Measurements from ENCODE around the gene GABRR1. TPM values are rescaled to one million over a fixed set of nuclear protein-coding genes. Genes with fewer than 3 reads are reported as not detected.

The GABRR1 gene
- total and polyA plus RNA-seq, 2 donors (not counting 3 experiments of a cell fraction or from before 2014, with no cell fraction given) = not detected

GRCh38 chr6:89145956-89146717 lies 71.0 kb downstream of the GABRR1 start, which contains the start of gene PM20D2:
PM20D2 (plus strand) TSS chr6:89146055; CDS start chr6:89146145, 90 bp downstream.
- FAIRE-seq (peak; percentile 18), DNase-seq (ENCODE audit: low read depth, low spot score) (peak; percentile 63)
- no peaks in the 10 kb centered on the region for H4K20me1 ChIP-seq (replicated peaks; ENCODE audit: control insufficient read depth, extremely low read depth, insufficient read depth, low read length)
- H3K4me3 ChIP-seq (replicated peaks in 1 of 3; ENCODE audit: insufficient read depth in 1 of 3, low read depth in 1 of 3, low read length in 3 of 3) = peak within 1 kb of the TSS; percentile 52 to 83 (median 79)
- ChIA-PET CTCF (interaction anchor here (1.3 to 2.7 kb wide), 7 partner anchors 9 to 286 kb away, joined by 3 to 18 read pairs (median 3); partner anchors contain the start of genes ANKRD6 and RNGTT), POLR2A (interaction anchor here (1.2 to 2.0 kb wide), 3 partner anchors 8 to 206 kb away, joined by 3 to 7 read pairs (median 4); partner anchors contain the start of genes PNRC1 and UBE2J1)
- no peaks in the 10 kb centered on the region for H3K9me1 ChIP-seq (replicated peaks; ENCODE audit: control insufficient read depth, extremely low read depth, insufficient read depth, low read length)
- BruUV-seq (replicated peaks) = TSS peak; percentile 64
- H3K4me2 ChIP-seq (ENCODE audit: insufficient read depth, low read length) = peak within 1 kb of the TSS; percentile 62
- dilution Hi-C loops (cut with MboI; ENCODE audit: extremely low pct_ligation_motif_present, low sequenced_read_pairs) (no loop called here), intact Hi-C loops (cut with micrococcal nuclease) (loop anchor here (1.0 to 5.0 kb wide), 4 partner anchors 66 to 206 kb away; partner anchors contain the start of genes PNRC1, RNGTT and UBE2J1)
- H3K27ac ChIP-seq (ENCODE audit: insufficient read depth, low read depth, low read length) = peak within 1 kb of the TSS; percentile 72
- H3K36me3 ChIP-seq (ENCODE audit: control insufficient read depth in 2 of 2, extremely low read depth in 1 of 2, insufficient read depth in 2 of 2, low read length in 2 of 2) = no peaks in the 10 kb centered on the region
- H3K27me3 ChIP-seq (ENCODE audit: control insufficient read depth in 2 of 2, insufficient read depth in 2 of 2, low read length in 2 of 2) = peaks cover 5 to 7% of the 10 kb centered on the region in 2 experiments
- peak within 1 kb of the TSS; percentile 81 for H3K9ac ChIP-seq (replicated peaks; ENCODE audit: extremely low read depth, insufficient read depth, low read length)
- peaks cover 4% of the 10 kb centered on the region for H3K79me2 ChIP-seq (ENCODE audit: control insufficient read depth, insufficient read depth, low read length)
- H3K9me3 ChIP-seq (replicated peaks; ENCODE audit: control insufficient read depth, insufficient read depth, low read length) = no peaks in the 10 kb centered on the region
- H3K4me1 ChIP-seq (ENCODE audit: control insufficient read depth, extremely low read depth, insufficient read depth, low read length) = peaks cover 10% of the 10 kb centered on the region
- TF ChIP-seq MAX (IDR thresholded peaks at IDR 0.05; ENCODE audit: insufficient read depth, insufficient read length) (peak; percentile 43), EZH2 (IDR thresholded peaks at IDR 0.05; ENCODE audit: borderline replicate concordance, low read depth, low read length, severe bottlenecking) (no peak), POLR2A (IDR thresholded peaks at IDR 0.05; ENCODE audit: low read depth, low read length) (peak; percentile 44), POLR2AphosphoS5 (IDR thresholded peaks at IDR 0.05; ENCODE audit: insufficient read depth, low read depth, low read length) (no peak)
- peak within 1 kb of the TSS; percentile 97 for H2AFZ ChIP-seq (ENCODE audit: low read depth, low read length)

All from endothelial cell of umbilical vein (primary cell).